Transverse colon (tissue), 4 donors: ENCODE measurements around the gene PLB1.

Experiments used
- POLR2A ChIP-seq: fragments of 450-650 bp; IDR thresholded peaks from one replicate; pipeline ENCODE4 v1.6.1; 2016; ENCODE audit warnings: antibody characterized with exemption, mild to moderate bottlenecking, moderate library complexity
- POLR2AphosphoS5 ChIP-seq, 3 donors: sonication (generic); formaldehyde crosslinking; IDR thresholded peaks; one replicate each; pipeline ENCODE4 v1.6.1; 2016; ENCODE audit warnings: antibody characterized with exemption in 3 of 3
- TF ChIP-seq, protein P1 (sequence below), 5 experiments: fragments of 200-600 bp in 3 of 5; fragments of 450-650 bp in 2 of 5; sonication (generic) in 3 of 5; IDR thresholded peaks; 1 replicate in 2 of 5; 2 replicates in 3 of 5; pipeline ENCODE4 v1.5.1; 2016 to 2017; ENCODE audit warnings: antibody characterized with exemption in 5 of 5, inconsistent platforms in 3 of 5, mild to moderate bottlenecking in 2 of 5, moderate library complexity in 1 of 5

DNA sequence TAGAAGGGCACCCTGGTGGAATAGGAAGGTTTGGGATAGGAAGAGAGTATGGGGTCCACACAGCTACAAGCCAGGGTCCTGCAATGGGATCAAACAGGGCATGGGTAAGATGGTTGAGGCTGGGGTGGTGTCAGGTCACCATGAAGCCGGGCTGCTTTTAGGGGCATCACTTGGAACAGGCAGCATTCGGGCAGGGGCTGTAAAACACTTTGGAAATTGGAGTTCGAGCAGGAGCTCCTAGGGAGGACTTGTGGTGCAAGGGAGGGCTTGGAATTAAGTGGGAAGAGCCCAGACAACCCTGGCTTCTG lies 47.1 kb upstream of the PLB1 start:
- TF ChIP-seq, protein P1, sequence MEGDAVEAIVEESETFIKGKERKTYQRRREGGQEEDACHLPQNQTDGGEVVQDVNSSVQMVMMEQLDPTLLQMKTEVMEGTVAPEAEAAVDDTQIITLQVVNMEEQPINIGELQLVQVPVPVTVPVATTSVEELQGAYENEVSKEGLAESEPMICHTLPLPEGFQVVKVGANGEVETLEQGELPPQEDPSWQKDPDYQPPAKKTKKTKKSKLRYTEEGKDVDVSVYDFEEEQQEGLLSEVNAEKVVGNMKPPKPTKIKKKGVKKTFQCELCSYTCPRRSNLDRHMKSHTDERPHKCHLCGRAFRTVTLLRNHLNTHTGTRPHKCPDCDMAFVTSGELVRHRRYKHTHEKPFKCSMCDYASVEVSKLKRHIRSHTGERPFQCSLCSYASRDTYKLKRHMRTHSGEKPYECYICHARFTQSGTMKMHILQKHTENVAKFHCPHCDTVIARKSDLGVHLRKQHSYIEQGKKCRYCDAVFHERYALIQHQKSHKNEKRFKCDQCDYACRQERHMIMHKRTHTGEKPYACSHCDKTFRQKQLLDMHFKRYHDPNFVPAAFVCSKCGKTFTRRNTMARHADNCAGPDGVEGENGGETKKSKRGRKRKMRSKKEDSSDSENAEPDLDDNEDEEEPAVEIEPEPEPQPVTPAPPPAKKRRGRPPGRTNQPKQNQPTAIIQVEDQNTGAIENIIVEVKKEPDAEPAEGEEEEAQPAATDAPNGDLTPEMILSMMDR (IDR thresholded peaks at IDR 0.05): no peak
- TF ChIP-seq POLR2A: no peak
- TF ChIP-seq POLR2AphosphoS5 (IDR thresholded peaks at IDR 0.05): no peak
